Measurements from ENCODE around the gene CRLF1.
A peak's percentile ranks its signal among the peaks of the same experiment; 100 is the strongest.

CRLF1 gene

DNA sequence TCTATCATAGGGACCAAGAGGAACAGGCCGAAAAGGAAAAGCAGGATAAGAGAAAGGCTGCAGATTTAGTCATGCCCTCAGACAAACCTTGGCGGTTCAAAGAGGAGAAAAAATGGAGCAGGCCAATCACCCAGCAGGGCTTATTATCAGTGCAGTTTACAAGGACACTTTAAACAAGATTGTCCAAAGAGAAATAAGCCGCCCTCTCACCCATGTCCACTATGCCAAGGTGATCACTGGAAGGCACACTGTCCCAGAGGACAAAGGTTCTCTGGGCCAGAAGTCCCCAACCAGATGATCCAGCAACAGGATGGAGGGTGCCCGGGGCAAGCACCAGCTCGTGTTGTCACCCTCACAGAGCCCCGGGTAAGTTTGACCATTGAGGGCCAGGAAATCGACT is 26.3 kb downstream of the CRLF1 start:
- no peaks in the 10 kb centered on the region for H3K9me3 ChIP-seq (ENCODE audit: insufficient read depth, low read length)
- H3K4me3 ChIP-seq (ENCODE audit: low read length) = no peak overlapping the region
- no peak for TF ChIP-seq EZH2phosphoT487 (IDR thresholded peaks at IDR 0.05; ENCODE audit: low read depth)
- TF ChIP-seq, protein P1, sequence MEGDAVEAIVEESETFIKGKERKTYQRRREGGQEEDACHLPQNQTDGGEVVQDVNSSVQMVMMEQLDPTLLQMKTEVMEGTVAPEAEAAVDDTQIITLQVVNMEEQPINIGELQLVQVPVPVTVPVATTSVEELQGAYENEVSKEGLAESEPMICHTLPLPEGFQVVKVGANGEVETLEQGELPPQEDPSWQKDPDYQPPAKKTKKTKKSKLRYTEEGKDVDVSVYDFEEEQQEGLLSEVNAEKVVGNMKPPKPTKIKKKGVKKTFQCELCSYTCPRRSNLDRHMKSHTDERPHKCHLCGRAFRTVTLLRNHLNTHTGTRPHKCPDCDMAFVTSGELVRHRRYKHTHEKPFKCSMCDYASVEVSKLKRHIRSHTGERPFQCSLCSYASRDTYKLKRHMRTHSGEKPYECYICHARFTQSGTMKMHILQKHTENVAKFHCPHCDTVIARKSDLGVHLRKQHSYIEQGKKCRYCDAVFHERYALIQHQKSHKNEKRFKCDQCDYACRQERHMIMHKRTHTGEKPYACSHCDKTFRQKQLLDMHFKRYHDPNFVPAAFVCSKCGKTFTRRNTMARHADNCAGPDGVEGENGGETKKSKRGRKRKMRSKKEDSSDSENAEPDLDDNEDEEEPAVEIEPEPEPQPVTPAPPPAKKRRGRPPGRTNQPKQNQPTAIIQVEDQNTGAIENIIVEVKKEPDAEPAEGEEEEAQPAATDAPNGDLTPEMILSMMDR (IDR thresholded peaks at IDR 0.05; ENCODE audit: low read depth, low read length) = no peak
- no peak overlapping the region for H3K27ac ChIP-seq (ENCODE audit: low read length)
- no peak overlapping the region for H2AFZ ChIP-seq (ENCODE audit: low read depth, low read length)
- H3K79me2 ChIP-seq (ENCODE audit: low read length) = peaks cover under 1% of the 10 kb centered on the region; the same call in 1 of the 2 replicates
- peaks cover 30% of the 10 kb centered on the region for H3K36me3 ChIP-seq (replicated peaks; ENCODE audit: low read depth, low read length)
- no peaks in the 10 kb centered on the region for H4K20me1 ChIP-seq (ENCODE audit: insufficient read depth, low read length)
- no peak overlapping the region for H3K4me2 ChIP-seq (ENCODE audit: low read length)
- no peaks in the 10 kb centered on the region for H3K27me3 ChIP-seq (ENCODE audit: low read depth, low read length)
- no peak overlapping the region for H3K9ac ChIP-seq (ENCODE audit: low read length)
- peaks cover 18% of the 10 kb centered on the region for H3K4me1 ChIP-seq (ENCODE audit: low read length)

- Histone ChIP-seq H3K9me3 (ENCODE audit: insufficient read depth, low read length) (no peaks in the 10 kb centered on the region), H3K9ac (ENCODE audit: low read length) (no peak overlapping the region), H2AFZ (ENCODE audit: low read depth, low read length) (no peak overlapping the region), H3K4me2 (ENCODE audit: low read length) (no peak overlapping the region), H3K27me3 (ENCODE audit: low read depth, low read length) (no peaks in the 10 kb centered on the region), H3K36me3 (replicated peaks; ENCODE audit: low read depth, low read length) (peaks cover 54% of the 10 kb centered on the region), H3K4me3 (ENCODE audit: low read length) (no peak overlapping the region), H3K79me2 (ENCODE audit: low read length) (peaks cover 17% of the 10 kb centered on the region), H3K27ac (ENCODE audit: low read length) (peak overlapping the region; percentile 36), H4K20me1 (ENCODE audit: insufficient read depth, low read length) (peaks cover 12% of the 10 kb centered on the region), H3K4me1 (ENCODE audit: low read length) (peaks cover 31% of the 10 kb centered on the region)
- no peak for TF ChIP-seq EZH2phosphoT487 (IDR thresholded peaks at IDR 0.05; ENCODE audit: low read depth)
- TF ChIP-seq, protein P1 (IDR thresholded peaks at IDR 0.05; ENCODE audit: low read depth, low read length) = no peak
These were observed 29.2 kb downstream of the CRLF1 start for GRCh38 chr19:18577365-18577914.

DNA sequence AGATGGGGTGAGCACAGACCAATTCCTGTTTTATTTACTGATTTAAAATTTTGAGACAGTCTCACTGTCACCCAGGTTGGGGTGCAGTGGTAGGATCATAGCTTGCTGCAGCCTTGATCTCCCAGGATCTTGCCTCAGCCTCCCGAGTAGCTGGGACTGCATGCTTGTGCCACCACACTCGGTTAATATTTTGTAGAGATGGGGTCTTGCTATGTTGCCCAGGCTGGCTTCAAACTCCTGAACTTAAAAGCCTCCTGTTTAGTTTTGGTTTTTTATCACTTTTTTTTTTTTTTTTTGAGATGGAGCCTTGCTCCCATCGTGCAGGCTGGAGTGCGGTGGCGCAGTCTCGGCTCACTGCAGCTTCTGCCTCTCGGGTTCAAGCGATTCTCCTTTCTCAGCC is 30.2 kb downstream of the CRLF1 start:
- H3K79me2 ChIP-seq (ENCODE audit: low read length) = peaks cover 26% of the 10 kb centered on the region
- H3K4me2 ChIP-seq (ENCODE audit: low read length) = no peak overlapping the region
- no peak for TF ChIP-seq EZH2phosphoT487 (IDR thresholded peaks at IDR 0.05; ENCODE audit: low read depth)
- TF ChIP-seq, protein P1 (IDR thresholded peaks at IDR 0.05; ENCODE audit: low read depth, low read length) = no peak
- peaks cover 13% of the 10 kb centered on the region for H4K20me1 ChIP-seq (ENCODE audit: insufficient read depth, low read length)
- no peaks in the 10 kb centered on the region for H3K9me3 ChIP-seq (ENCODE audit: insufficient read depth, low read length)
- H3K36me3 ChIP-seq (replicated peaks; ENCODE audit: low read depth, low read length) = peaks cover 54% of the 10 kb centered on the region
- H3K27ac ChIP-seq (ENCODE audit: low read length) = peak overlapping the region; percentile 36; the same call in 1 of the 2 replicates
- H3K4me1 ChIP-seq (ENCODE audit: low read length) = peaks cover 32% of the 10 kb centered on the region
- H3K4me3 ChIP-seq (ENCODE audit: low read length) = no peak overlapping the region
- no peaks in the 10 kb centered on the region for H3K27me3 ChIP-seq (ENCODE audit: low read depth, low read length)
- H2AFZ ChIP-seq (ENCODE audit: low read depth, low read length) = no peak overlapping the region
- no peak overlapping the region for H3K9ac ChIP-seq (ENCODE audit: low read length)

- H2AFZ ChIP-seq (ENCODE audit: low read depth, low read length) = no peak overlapping the region
- no peaks in the 10 kb centered on the region for H3K9me3 ChIP-seq (ENCODE audit: insufficient read depth, low read length)
- H3K4me2 ChIP-seq (ENCODE audit: low read length) = no peak overlapping the region
- H4K20me1 ChIP-seq (ENCODE audit: insufficient read depth, low read length) = peaks cover 13% of the 10 kb centered on the region
- no peak overlapping the region for H3K27ac ChIP-seq (ENCODE audit: low read length)
- TF ChIP-seq, protein P1 (IDR thresholded peaks at IDR 0.05; ENCODE audit: low read depth, low read length) = no peak
- no peak for TF ChIP-seq EZH2phosphoT487 (IDR thresholded peaks at IDR 0.05; ENCODE audit: low read depth)
- H3K36me3 ChIP-seq (replicated peaks; ENCODE audit: low read depth, low read length) = peaks cover 58% of the 10 kb centered on the region
- no peaks in the 10 kb centered on the region for H3K27me3 ChIP-seq (ENCODE audit: low read depth, low read length)
- no peak overlapping the region for H3K9ac ChIP-seq (ENCODE audit: low read length)
- peaks cover 26% of the 10 kb centered on the region for H3K79me2 ChIP-seq (ENCODE audit: low read length)
- H3K4me1 ChIP-seq (ENCODE audit: low read length) = peaks cover 35% of the 10 kb centered on the region
- H3K4me3 ChIP-seq (ENCODE audit: low read length) = no peak overlapping the region
These were observed 31.8 kb downstream of the CRLF1 start for GRCh38 chr19:18574691-18575291.

Measured in OCI-LY3 (cell line).